ENCODE results near the gene TRAM2.
A peak's percentile ranks its signal among the peaks of the same experiment; 100 is the strongest.

Gene TRAM2

DNA sequence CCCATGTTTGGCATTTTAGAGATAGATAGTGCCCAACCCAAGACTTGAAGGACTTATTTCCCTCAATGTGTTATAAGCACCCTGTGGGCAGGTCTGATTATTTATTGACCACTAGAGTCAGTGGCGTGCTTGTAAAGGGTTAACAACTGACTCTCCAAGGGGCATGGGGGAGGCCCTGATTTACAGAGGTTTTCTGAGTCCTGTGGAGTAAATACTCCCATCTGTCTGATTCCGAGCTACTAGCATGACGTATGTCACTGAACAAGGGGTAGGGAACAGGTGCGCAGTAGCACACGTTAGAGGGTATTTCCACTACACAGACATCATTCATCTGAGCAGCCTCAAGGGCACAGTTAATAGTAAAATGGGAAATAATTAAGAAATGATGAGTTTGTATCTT is 17.4 kb upstream of the TRAM2 start:
- DNase-seq (ENCODE audit: low spot score) = no peak

DNA sequence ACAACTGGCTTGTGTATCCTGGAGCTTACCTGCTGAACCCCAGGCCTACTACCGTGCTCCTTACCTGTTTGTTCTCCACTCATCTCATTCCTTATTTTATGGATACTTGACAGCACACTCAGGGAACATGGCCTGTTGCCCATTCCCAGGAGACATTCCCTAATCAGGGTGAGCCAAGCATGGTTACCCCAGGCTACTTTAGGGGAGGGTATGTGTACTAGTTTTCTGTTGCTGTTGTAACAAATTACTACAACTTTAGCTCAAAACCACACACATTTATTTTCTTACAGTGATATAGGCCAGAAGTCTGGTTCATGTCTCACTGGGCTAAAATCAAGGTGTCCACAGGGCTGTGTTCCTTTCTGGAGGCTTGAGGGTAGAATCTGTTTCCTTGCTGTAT is 15.0 kb upstream of the TRAM2 start:
- DNase-seq (ENCODE audit: low spot score) = no peak

DNA sequence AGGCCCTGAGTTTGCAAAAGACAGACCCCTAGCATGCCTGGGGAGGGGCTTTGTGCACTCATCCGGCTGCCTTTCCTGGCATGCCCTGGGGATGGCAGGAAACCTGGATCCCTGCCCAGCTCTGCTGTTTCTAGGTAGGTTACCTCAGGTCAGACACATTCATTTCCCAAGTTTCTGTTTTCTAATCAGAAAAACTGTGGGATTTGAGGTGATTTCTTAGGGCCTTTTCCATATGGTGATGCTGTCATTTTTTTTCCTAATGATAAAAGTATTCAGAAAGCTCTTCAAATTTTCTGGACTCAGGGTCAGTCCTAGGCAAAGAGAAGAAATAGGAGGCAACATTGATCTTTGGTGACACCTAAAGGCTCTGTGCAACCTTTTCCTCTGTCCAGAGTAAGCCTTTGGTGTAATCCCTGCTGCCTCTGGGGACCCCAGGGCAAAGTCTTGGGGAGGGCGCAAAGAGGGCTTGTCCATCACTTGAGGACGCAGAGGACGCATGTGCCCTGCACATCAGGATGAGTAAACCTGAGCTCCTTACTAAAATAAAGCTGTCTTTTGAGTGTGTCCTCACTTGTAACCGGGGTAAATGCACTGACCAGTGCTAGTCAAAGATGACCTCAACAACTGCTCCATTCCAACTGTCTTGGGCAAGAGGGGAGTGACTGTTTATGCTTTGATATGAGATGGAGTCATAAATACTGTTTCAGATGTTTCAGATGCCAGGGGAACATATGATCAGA is 13.5 kb upstream of the TRAM2 start:
- DNase-seq (ENCODE audit: low spot score) = no peak

DNA sequence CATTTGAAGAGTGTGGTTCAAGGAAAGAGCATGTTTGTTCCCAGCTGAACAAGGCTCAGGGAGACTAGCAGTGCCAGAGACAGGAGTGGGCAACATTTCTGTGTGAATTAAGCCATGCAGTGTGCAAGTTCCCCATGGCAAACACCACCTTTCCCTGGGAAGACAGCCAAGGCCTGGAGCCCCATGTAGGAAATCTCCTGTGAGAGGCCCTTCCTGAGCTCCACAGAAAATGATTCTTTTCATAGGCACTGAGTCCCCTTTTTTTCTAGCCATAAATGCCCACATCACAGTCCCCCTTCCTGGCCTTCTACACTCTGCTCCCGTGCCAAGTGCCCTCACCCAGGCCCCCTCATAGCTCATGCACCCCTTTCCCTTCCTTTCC is 11.8 kb upstream of the TRAM2 start:
- no peak for DNase-seq (ENCODE audit: low spot score)

DNA sequence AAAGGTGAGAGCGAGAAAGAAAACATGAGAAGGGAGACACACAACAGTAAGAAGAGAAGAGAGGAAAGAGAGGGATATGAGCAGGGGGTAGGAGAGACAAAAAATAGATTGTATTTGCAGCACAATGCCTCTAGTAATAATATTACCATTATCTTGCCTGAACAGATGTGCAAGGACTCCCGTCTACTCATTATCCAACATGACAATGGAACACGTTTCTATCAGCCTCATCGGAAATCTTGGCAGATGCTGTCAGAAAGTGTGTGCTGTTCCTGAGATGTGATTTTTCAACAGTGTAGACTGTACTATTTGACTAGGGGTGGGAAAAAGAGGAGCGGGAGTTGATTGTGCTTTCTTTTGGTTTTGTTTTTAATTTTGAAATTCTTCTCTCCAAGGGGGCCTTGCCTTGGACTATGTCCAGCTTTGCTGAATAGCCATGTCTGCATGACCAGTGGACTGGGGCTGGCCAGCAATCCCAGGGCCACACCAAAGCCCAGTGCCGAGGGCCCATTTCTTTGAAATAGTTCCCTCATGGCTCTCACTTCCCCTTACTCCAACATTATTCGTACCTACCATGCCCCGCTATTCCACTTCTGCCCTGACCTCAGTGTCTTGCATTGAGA is 11.3 kb upstream of the TRAM2 start:
- no peak for DNase-seq (ENCODE audit: low spot score)

DNA sequence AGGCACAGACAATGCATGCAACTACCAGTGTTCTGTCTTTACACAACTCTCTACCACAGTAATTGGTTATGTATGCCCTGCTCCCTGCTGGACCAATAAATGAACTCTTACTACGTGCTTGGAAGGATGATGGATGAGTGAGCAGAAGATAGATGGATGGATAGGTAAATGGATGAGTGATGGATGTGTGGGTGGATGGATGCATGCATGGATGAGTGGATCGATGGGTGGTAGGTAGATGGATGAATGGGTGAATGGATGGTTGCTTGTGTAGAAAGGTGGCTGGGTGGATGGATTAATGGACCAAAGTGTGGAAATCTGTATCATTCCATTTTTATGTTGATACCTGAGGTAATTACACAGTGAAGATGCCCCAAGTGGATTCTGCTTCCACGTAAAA is 10.1 kb upstream of the TRAM2 start:
- no peak for DNase-seq (ENCODE audit: low spot score)

DNA sequence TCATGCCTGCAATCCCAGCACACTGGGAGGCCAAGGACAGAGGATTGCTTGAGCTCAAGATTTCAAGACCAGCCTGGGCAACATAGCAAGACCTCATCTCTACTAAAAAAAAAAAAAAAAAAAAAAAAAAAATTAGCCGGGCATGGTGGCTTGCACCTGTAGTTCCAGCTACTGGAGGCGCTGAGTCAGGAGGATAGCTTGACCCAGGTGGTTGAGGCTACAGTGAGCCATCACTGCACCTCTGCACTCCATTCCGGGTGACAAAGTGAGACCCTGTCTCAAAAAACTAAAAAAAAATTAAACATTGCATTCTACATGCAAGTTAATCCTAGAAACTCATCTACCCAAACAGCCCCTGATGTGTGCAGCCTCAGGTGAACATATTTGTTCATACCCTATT is 7.3 kb upstream of the TRAM2 start:
- DNase-seq (ENCODE audit: low spot score) = no peak

DNA sequence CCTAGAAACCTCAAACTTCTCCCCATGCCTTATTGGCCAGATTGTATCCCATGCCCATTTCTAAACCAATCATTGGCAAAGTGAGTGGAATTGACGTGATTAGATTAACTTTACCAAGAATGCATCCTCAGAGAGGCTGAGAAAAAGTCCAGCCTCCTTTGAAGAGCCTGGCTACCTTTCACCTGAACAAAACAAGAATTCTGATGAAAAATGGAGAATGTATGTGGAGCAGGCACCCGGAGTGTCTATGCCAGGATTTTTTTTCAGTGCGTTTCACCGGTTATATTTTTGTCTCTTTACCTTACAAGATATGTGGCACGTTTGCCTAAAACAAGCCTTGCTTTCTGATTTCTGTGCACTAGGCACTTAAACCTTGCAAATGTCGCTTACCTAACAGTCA is 6.1 kb upstream of the TRAM2 start:
- DNase-seq (ENCODE audit: low spot score) = no peak

DNA sequence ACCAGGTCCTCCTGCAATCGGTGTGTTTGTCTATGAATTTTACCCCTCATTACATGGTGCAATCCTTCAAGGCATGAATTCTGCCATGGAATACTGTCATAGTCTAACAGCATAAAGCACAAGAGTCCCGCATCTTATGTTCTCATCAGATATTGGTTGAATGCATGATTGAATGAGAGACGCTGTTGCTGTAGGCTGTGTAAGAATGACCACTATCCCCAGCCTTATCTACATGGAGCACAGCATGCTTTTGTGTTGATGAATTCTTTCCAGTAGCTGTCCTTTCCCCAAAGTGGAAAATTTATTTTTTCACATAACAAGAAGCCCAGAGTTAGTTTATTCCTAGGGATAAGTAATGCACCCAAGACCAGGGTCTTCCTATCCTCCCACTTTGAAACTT is 5.6 kb upstream of the TRAM2 start:
- no peak for DNase-seq (ENCODE audit: low spot score)

DNA sequence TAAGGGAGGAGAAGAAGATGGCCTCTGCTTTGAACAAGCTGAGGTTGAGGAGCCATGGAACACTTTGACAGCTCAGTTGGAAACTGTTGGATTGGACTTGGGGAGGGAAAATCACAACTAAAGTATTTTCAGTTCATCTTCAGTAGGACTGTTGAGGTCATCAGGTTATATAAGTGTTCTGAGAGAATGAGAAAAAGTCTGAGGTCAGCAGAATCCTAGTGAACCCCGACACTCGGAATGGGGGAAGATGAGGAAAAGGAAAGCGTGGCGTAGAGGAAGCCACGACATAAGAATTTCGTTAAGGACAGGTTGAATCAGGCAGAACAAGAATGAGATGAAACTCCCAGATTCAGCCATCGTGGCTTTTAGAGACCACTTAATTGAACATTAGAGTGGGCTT is 4.0 kb upstream of the TRAM2 start:
- DNase-seq (ENCODE audit: low spot score) = no peak

DNA sequence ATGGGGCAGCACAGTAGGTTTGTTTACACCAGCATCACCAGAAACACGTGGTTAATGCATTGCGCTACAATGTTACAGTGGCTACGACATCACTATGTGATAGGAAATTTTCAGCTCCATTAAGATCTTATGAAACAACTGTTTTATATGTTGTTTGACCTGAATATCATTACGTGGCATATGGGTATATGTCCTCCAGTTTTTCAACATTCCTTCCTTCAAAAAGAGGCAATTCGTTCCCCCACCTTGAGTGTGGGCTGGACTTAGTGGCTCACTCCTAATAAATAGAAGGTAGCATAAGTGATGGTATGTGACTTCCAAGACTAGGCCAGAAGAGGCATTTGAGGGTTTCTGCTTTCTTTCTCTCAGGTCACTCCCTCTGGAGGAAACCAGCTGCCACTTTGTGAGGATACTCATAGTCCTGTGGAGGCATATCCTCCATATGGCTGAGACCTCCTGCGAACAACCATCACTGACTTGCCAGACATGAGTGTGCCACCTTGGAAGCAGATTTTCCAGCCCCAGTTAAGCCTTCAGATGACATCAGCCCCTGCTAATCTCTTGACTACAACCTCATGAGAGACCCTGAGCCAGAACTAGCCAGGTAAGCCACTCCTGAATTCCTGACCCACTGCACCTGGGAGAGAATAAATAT is 2.3 kb upstream of the TRAM2 start:
- no peak for DNase-seq (ENCODE audit: low spot score)

DNA sequence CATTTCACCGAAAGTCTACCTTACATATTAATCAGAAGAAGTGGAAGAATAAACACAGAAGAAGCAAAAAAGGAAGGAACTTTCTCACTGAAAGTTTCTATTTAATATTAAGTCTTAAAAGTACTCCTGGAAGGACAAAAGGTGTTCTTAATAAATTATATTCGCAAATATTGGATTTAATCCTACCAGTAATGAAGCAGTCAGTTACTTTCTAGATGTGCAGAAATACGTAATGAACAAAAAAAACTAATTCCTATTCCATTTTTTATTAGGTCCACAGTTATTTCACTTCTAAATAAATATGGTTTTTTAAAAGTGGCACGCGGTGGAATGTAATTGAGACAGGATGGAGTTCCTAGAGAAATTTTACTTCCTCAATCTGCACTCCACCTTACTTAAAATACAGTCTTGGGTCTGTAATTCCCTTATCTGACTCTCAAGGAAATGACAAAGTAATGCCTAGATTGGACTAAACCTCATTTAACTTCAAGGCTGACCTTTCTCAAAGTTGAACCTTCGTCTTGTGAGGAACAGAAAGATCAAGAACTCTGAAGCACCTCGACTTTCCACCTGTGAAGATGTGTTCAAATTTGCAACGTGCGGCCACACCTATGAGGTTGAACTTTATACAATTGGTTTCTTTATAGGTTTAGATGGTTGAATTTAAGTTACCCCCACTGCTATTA is 1.1 kb upstream of the TRAM2 start:
- DNase-seq (ENCODE audit: low spot score) = no peak

DNA sequence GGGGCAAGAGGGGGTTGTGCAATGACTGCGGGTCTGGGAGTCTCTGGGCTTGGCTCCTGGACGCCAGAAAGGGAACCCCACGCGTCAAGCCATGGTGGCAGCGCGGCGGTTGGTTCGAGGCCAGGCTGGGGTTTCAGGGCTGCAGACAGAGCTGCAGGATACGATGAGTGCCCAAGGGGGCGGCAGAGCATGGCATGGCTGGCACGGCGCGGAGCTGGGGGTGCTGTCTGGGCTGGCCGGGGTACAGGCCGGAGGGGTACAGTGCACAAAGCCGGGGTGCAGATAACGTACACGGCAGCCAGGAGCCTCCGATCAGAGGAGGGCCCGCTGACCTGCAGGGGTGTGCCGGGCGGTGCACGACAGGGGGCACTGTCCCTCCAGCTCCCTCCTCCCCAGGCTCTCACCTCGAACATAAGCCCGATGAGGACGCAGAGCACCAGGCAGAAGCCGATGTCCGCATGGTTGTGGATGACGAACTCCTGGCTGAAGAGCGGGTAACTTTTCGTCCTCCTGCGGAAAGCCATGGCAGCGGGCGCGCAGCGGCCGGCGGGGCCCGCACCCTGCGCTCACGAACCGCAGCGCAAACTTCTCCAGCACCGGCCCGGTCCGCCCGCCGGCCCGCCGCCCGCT is 353 bp downstream of the TRAM2 start:
- DNase-seq (ENCODE audit: low spot score) = peak; percentile 80

DNA sequence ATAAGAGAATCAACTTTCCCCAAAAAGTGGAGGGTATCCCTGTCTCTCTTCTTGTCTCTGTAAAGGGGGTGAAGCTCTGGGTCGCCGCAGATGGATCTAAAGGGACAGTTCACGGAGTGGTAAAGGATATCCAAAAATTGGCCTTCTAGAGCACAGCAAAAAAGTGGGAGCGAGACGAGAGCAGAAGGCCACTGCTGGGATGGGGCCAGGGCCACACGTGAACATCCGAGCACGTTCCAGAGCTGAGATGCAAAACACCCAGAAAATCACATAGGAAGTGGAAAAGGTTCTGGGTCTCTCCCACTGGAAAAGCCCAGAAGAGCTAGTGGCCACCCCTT is 837 bp downstream of the TRAM2 start:
- no peak for DNase-seq (ENCODE audit: low spot score)

DNA sequence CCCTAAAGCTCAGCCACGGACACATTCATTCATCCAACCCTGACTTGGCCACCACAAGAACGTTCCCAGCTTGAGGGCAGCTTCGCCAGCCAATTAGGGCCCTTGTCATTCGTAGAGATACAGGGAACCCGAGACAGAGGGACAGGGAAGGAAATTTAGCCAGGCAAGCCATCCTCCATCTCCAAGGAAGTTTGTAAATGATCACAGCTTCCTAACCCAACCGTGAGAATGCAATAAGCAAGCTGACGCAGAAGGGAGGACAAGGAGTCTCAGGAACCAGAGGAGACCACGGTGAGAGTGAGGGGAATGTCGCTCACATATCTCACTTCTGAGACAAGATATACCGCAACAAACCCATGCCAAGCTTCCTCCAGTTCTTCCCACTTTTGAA is 1.4 kb downstream of the TRAM2 start:
- no peak for DNase-seq (ENCODE audit: low spot score)

DNA sequence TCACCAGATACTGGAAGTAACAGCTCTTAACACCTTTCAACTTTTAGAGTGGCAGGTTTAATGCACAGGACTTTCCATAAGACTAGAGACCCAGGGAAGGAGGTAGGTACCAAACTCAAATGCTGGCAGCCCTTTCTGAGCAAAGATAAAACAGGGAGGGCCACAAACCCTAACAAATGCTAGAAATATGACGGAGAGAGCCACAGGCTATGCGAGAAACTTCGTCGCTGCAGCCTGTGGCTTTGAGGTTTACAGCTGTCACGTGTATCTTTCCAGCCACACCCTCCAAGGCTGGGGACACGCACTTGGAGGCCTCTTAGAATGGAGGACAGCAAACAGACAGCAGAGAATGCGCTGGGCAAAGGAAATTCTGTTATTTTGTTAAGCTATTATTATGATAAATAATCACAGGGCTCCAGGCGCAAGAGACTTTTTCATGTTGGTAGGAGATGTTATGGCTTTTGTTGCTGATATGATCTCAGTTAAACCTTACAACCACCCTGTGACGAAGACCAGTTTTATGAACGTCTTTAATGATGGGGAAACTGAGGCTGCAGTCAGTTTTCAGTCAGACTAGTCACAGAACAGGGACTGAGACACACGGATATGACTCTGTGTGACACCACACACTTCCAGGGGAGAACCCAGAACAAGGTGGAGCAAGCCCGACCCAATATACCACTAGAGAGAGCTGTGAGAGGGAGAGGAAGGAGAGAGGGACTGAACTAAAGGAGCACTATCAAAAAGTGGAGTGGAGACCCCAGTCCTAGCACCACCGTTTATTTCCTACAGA is 2.0 kb downstream of the TRAM2 start:
- no peak for DNase-seq (ENCODE audit: low spot score)

DNA sequence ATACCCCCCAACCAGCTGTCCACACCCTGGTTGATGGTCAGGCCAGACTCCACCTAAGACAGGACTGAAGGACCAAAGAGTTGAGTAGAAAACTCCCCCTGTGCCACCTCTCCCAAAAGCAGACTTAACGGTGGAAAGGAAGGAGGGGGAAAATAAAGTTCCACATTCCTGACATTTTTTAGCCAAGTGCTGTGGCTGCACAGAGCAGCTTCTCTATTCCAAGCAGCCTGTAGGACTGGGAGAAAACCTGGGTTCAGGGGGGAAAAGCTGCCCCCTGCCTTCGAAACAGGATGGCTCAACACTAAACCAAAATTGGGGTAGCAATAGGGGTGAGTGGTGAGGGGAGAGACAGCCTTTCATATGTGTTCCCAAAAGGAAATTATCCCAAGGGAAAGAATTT is 3.6 kb downstream of the TRAM2 start:
- no peak for DNase-seq (ENCODE audit: low spot score)

DNA sequence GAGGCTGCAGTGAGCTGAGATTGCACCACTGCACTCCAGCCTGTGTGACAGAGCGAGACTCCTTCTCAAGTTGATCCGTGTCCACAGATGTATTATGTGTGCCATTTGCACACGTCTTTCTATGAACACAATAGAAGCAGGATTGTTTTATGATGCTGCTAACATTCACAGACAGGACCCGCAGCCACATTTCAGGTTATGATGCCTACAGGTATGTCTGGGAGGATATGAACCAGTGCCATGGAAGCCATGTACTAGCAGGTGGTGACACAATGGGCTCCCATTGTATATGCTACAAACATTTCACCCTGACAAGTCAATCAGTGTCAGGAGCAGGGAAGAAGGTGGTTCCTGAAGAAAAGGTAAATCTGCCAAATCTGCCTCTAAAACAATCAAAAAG is 4.3 kb downstream of the TRAM2 start:
- DNase-seq (ENCODE audit: low spot score) = no peak

DNA sequence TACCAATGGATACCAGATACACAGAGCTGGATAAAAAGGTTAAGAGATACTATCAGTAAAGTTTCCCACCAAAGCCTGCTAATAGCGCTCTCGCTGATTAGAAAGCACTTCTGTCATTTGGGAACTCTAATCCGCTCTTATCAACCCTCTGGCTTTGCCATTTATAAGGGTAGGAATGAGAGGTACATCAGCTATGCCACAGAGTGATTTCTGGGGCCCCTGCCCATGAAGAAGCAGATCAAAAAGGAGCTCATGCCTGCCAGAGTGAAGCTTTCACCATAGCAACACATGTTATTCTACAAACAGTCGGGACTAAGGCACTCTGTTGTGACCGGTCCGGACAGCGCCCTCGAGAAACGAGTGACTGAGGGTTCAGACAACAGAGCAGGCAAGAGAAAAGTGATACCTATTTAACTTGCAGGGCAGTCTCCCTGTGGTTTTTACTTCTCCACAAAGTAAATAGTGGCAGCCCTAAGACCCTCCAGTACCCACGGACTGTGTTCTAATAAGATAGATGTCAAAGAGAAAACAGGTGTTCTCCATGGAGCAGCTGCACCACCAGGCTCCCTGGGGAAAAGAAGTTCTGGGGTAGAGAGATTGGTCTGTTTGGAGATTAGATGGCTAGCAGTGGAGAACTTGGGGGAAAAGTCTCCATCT is 5.6 kb downstream of the TRAM2 start:
- no peak for DNase-seq (ENCODE audit: low spot score)

DNA sequence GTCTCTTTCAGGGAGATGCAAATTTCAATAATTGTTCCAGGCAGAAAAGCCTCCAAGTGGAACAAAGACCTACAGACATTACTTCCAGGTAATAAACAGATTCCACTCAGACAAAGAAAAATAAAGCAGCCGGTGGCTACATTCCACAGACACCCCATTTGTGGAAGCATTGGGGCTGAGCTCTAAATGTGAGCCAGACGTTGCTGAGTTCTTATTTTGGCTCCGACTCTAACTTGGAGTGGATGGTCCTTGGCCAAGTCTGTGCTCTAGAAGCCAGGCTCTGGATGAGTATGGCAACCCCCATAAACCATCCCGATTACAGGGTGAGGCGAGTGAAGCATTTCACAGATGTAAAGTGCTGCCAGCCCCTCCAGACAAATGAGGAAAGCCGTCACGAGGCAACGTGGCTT is 6.6 kb downstream of the TRAM2 start:
- no peak for DNase-seq (ENCODE audit: low spot score)

DNA sequence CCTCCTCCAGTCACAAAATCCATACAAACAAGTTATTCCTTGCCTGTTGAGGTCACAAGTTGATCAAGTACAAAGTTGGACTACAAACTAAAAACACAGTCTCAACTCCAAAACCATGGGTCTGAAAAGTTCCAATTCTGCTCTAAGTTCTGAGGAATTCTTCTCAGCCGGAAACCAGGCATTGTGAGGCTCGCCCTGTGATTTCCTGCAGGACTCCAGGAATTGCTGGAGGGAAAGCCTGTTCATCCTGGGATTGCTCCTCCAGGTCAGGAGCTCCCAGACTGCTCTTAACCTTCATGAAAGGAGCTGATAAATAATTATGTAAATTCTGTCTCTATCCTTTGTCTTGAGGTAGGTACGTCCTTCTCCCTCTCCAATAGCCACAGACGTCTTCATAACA is 8.5 kb downstream of the TRAM2 start:
- DNase-seq (ENCODE audit: low spot score) = peak; percentile 83

Data from kidney capillary endothelial cell (primary cell).